Mesendoderm (in vitro differentiated cells): ENCODE results near the gene EEA1.

Experiments used
- DNase-seq: peaks from one replicate; pipeline ENCODE4 v3.0.0; 2013
- H2AK5ac ChIP-seq: 2 replicates; pipeline ENCODE4 v1.6.1; 2013; ENCODE audit warnings: low read length, inconsistent platforms
- H2BK120ac ChIP-seq: 2 replicates; pipeline ENCODE4 v1.6.1; 2013; ENCODE audit warnings: low read depth, mild to moderate bottlenecking, low read length, moderate library complexity, mixed read lengths
- H2BK15ac ChIP-seq: replicated peaks from 2 replicates; pipeline ENCODE4 v1.6.1; 2013; ENCODE audit warnings: low read depth, mild to moderate bottlenecking, moderate library complexity
- H2BK5ac ChIP-seq: 2 replicates; pipeline ENCODE4 v1.6.1; 2013; ENCODE audit warnings: low read length, inconsistent platforms
- H3K18ac ChIP-seq: 2 replicates; pipeline ENCODE4 v1.6.1; 2013; ENCODE audit warnings: mild to moderate bottlenecking, low read length, mixed read lengths
- H3K23ac ChIP-seq: one replicate; pipeline ENCODE4 v1.6.1; 2013; ENCODE audit warnings: low read length
- H3K27ac ChIP-seq: 2 replicates; pipeline ENCODE4 v1.5.1; 2013; ENCODE audit warnings: low read depth, mild to moderate bottlenecking, inconsistent platforms, low read length, moderate library complexity
- H3K27me3 ChIP-seq: 2 replicates; pipeline ENCODE4 v1.6.1; 2013; ENCODE audit warnings: low read length, control low read depth, mild to moderate bottlenecking, inconsistent platforms; ENCODE audit not compliant: insufficient read depth, poor library complexity
- H3K36me3 ChIP-seq: 2 replicates; pipeline ENCODE4 v1.6.1; 2013; ENCODE audit warnings: low read length, inconsistent platforms; ENCODE audit not compliant: control insufficient read depth, insufficient read depth
- H3K4ac ChIP-seq: one replicate; pipeline ENCODE4 v1.6.1; 2013; ENCODE audit warnings: low read depth, mild to moderate bottlenecking, low read length, moderate library complexity
- H3K4me1 ChIP-seq: 2 replicates; pipeline ENCODE4 v1.6.1; 2013; ENCODE audit warnings: low read depth, low read length, inconsistent platforms; ENCODE audit not compliant: control insufficient read depth
- H3K4me2 ChIP-seq: 2 replicates; pipeline ENCODE4 v1.6.1; 2013; ENCODE audit warnings: low read length
- H3K4me3 ChIP-seq: 2 replicates; pipeline ENCODE4 v1.5.1; 2013; ENCODE audit warnings: mild to moderate bottlenecking, low read length
- H3K56ac ChIP-seq: one replicate; pipeline ENCODE4 v1.6.1; 2013; ENCODE audit warnings: low read length
- H3K79me1 ChIP-seq: 2 replicates; pipeline ENCODE4 v1.6.1; 2013; ENCODE audit warnings: low read length, inconsistent platforms
- H3K79me2 ChIP-seq: 2 replicates; pipeline ENCODE4 v1.6.1; 2013; ENCODE audit warnings: mild to moderate bottlenecking, low read length; ENCODE audit not compliant: control insufficient read depth, insufficient read depth
- H3K9ac ChIP-seq: 2 replicates; pipeline ENCODE4 v1.6.1; 2013; ENCODE audit warnings: low read length, inconsistent platforms
- H4K5ac ChIP-seq: one replicate; pipeline ENCODE4 v1.6.1; 2013; ENCODE audit warnings: low read length
- H4K8ac ChIP-seq: one replicate; pipeline ENCODE4 v1.6.1; 2013; ENCODE audit warnings: low read depth, mild to moderate bottlenecking, control low read depth, low read length, moderate library complexity
- WGBS: extraction: QIAGEN DNeasy Blood & Tissue Kit; methylation state at CpG from one replicate; pipeline ENCODE4 v1.1.7; 2013; ENCODE audit warnings: low lambda C conversion rate, missing lambda C conversion rate; ENCODE audit not compliant: insufficient coverage; ENCODE audit errors: extremely low coverage; 5-methylcytosine and 5-hydroxymethylcytosine counted together

Gene EEA1

GRCh38 chr12:92912052-92912451, 17.0 kb downstream of the EEA1 start:
- Histone ChIP-seq H3K4ac (no peak overlapping the region), H3K23ac (no peak overlapping the region), H2BK5ac (no peak overlapping the region), H4K8ac (no peak overlapping the region), H4K5ac (no peak overlapping the region), H2BK15ac (no peak overlapping the region), H3K4me3 (no peak overlapping the region), H3K4me1 (no peaks in the 10 kb centered on the region), H3K79me1 (no peaks in the 10 kb centered on the region), H3K9ac (no peak overlapping the region), H2AK5ac (no peak overlapping the region), H2BK120ac (no peak overlapping the region), H3K4me2 (no peak overlapping the region), H3K27me3 (no peaks in the 10 kb centered on the region), H3K36me3 (no peaks in the 10 kb centered on the region), H3K27ac (no peak overlapping the region), H3K18ac (no peak overlapping the region), H3K56ac (no peak overlapping the region), H3K79me2 (no peaks in the 10 kb centered on the region)
- DNase-seq: no peak
- 100% methylated on average over 2 of the region's 3 CpGs for WGBS

GRCh38 chr12:92911339-92911738, 17.8 kb downstream of the EEA1 start:
- H3K27ac ChIP-seq: no peak overlapping the region
- H4K8ac ChIP-seq: no peak overlapping the region
- no peak overlapping the region for H3K56ac ChIP-seq
- no CpG with 5 or more reads among the region's 2 CpGs for WGBS
- no peak overlapping the region for H3K18ac ChIP-seq
- no peaks in the 10 kb centered on the region for H3K4me1 ChIP-seq
- H2BK15ac ChIP-seq: no peak overlapping the region
- no peak overlapping the region for H2BK120ac ChIP-seq
- no peaks in the 10 kb centered on the region for H3K79me2 ChIP-seq
- H3K9ac ChIP-seq: no peak overlapping the region
- no peak overlapping the region for H3K4me3 ChIP-seq
- no peaks in the 10 kb centered on the region for H3K36me3 ChIP-seq
- no peak overlapping the region for H2BK5ac ChIP-seq
- no peak overlapping the region for H4K5ac ChIP-seq
- H3K4ac ChIP-seq: no peak overlapping the region
- no peak overlapping the region for H3K4me2 ChIP-seq
- H2AK5ac ChIP-seq: no peak overlapping the region
- H3K23ac ChIP-seq: no peak overlapping the region
- no peaks in the 10 kb centered on the region for H3K27me3 ChIP-seq
- no peak for DNase-seq
- H3K79me1 ChIP-seq: no peaks in the 10 kb centered on the region

- peaks cover 2% of the 10 kb centered on the region for H3K79me1 ChIP-seq
- H3K56ac ChIP-seq: no peak overlapping the region
- H2BK5ac ChIP-seq: no peak overlapping the region
- H3K4me3 ChIP-seq: no peak overlapping the region
- no peak overlapping the region for H3K4me2 ChIP-seq
- no peaks in the 10 kb centered on the region for H3K4me1 ChIP-seq
- no peak for DNase-seq
- no peak overlapping the region for H3K18ac ChIP-seq
- H4K8ac ChIP-seq: no peak overlapping the region
- no CpG with 5 or more reads among the region's 3 CpGs for WGBS
- no peaks in the 10 kb centered on the region for H3K36me3 ChIP-seq
- H4K5ac ChIP-seq: no peak overlapping the region
- H3K4ac ChIP-seq: no peak overlapping the region
- no peak overlapping the region for H2BK120ac ChIP-seq
- H3K23ac ChIP-seq: no peak overlapping the region
- H3K27me3 ChIP-seq: no peaks in the 10 kb centered on the region
- H3K27ac ChIP-seq: no peak overlapping the region
- H2AK5ac ChIP-seq: no peak overlapping the region
- no peak overlapping the region for H2BK15ac ChIP-seq
- H3K79me2 ChIP-seq: no peaks in the 10 kb centered on the region
- no peak overlapping the region for H3K9ac ChIP-seq
Measured at GRCh38 chr12:92908108-92908507, 21.0 kb downstream of the EEA1 start.

GRCh38 chr12:92905811-92906554, 23.1 kb downstream of the EEA1 start:
- no peak overlapping the region for H2BK120ac ChIP-seq
- H4K8ac ChIP-seq: no peak overlapping the region
- no peak for DNase-seq
- H4K5ac ChIP-seq: no peak overlapping the region
- H3K36me3 ChIP-seq: no peaks in the 10 kb centered on the region
- H3K4me3 ChIP-seq: no peak overlapping the region
- no peak overlapping the region for H3K23ac ChIP-seq
- WGBS: no CpG with 5 or more reads among the region's 7 CpGs
- no peak overlapping the region for H3K18ac ChIP-seq
- H3K56ac ChIP-seq: no peak overlapping the region
- no peak overlapping the region for H3K4me2 ChIP-seq
- H3K27me3 ChIP-seq: no peaks in the 10 kb centered on the region
- H3K79me1 ChIP-seq: peaks cover 2% of the 10 kb centered on the region
- H3K4ac ChIP-seq: no peak overlapping the region
- H3K4me1 ChIP-seq: no peaks in the 10 kb centered on the region
- H3K79me2 ChIP-seq: no peaks in the 10 kb centered on the region
- H2BK15ac ChIP-seq: no peak overlapping the region
- H3K27ac ChIP-seq: no peak overlapping the region
- H3K9ac ChIP-seq: no peak overlapping the region
- H2BK5ac ChIP-seq: no peak overlapping the region
- no peak overlapping the region for H2AK5ac ChIP-seq

- H3K4me2 ChIP-seq: no peak overlapping the region
- no peaks in the 10 kb centered on the region for H3K27me3 ChIP-seq
- no peak overlapping the region for H3K4ac ChIP-seq
- no peak overlapping the region for H2BK120ac ChIP-seq
- H4K8ac ChIP-seq: no peak overlapping the region
- H2BK15ac ChIP-seq: no peak overlapping the region
- H3K18ac ChIP-seq: no peak overlapping the region
- H3K4me1 ChIP-seq: no peaks in the 10 kb centered on the region
- H4K5ac ChIP-seq: no peak overlapping the region
- no peak overlapping the region for H3K4me3 ChIP-seq
- WGBS: no CpG with 5 or more reads among the region's 9 CpGs
- H3K9ac ChIP-seq: no peak overlapping the region
- H3K56ac ChIP-seq: no peak overlapping the region
- H3K36me3 ChIP-seq: no peaks in the 10 kb centered on the region
- DNase-seq: no peak
- H3K79me1 ChIP-seq: peaks cover 2% of the 10 kb centered on the region
- H3K23ac ChIP-seq: no peak overlapping the region
- H2BK5ac ChIP-seq: no peak overlapping the region
- H3K79me2 ChIP-seq: no peaks in the 10 kb centered on the region
- no peak overlapping the region for H3K27ac ChIP-seq
- no peak overlapping the region for H2AK5ac ChIP-seq
Measured at GRCh38 chr12:92905258-92905810, 23.8 kb downstream of the EEA1 start.

- Histone ChIP-seq H3K56ac (no peak overlapping the region), H3K4me3 (no peak overlapping the region), H4K5ac (no peak overlapping the region), H3K4ac (no peak overlapping the region), H2BK120ac (no peak overlapping the region), H3K4me1 (peaks cover 7% of the 10 kb centered on the region), H3K79me2 (no peaks in the 10 kb centered on the region), H3K27ac (no peak overlapping the region), H4K8ac (no peak overlapping the region), H3K79me1 (peaks cover 5% of the 10 kb centered on the region), H3K23ac (no peak overlapping the region), H3K36me3 (no peaks in the 10 kb centered on the region), H3K27me3 (no peaks in the 10 kb centered on the region), H3K4me2 (no peak overlapping the region), H3K18ac (no peak overlapping the region), H2BK15ac (no peak overlapping the region), H2BK5ac (no peak overlapping the region), H2AK5ac (no peak overlapping the region), H3K9ac (no peak overlapping the region)
- WGBS: no CpG with 5 or more reads among the region's 6 CpGs
- no peak for DNase-seq
Measured at GRCh38 chr12:92900941-92901340, 28.2 kb downstream of the EEA1 start.
